22Rv1 (cell line): ENCODE results near the gene HAPLN1.
"Not testable (repeated sequence)": the region's sequence is repeated elsewhere in the genome, so short reads cannot be mapped to it uniquely, and the experiment has no call there.

Experiments
- H3K27ac ChIP-seq: fragments of 450-650 bp; 2 replicates; pipeline ENCODE4 v1.5.1; 2017
- ZFX ChIP-seq: fragments of 450-650 bp; IDR thresholded peaks from 2 replicates; pipeline ENCODE4 v1.6.1; 2017; ENCODE audit warnings: antibody characterized with exemption, borderline replicate concordance
- TF ChIP-seq, protein P1 (sequence below): fragments of 450-650 bp; IDR thresholded peaks from 2 replicates; pipeline ENCODE4 v1.5.1; 2017; ENCODE audit warnings: mild to moderate bottlenecking

The HAPLN1 gene

GRCh38 chr5:83745816-83746215 is 25.2 kb upstream of the HAPLN1 start:
- TF ChIP-seq ZFX, result no peak
- TF ChIP-seq, protein P1, sequence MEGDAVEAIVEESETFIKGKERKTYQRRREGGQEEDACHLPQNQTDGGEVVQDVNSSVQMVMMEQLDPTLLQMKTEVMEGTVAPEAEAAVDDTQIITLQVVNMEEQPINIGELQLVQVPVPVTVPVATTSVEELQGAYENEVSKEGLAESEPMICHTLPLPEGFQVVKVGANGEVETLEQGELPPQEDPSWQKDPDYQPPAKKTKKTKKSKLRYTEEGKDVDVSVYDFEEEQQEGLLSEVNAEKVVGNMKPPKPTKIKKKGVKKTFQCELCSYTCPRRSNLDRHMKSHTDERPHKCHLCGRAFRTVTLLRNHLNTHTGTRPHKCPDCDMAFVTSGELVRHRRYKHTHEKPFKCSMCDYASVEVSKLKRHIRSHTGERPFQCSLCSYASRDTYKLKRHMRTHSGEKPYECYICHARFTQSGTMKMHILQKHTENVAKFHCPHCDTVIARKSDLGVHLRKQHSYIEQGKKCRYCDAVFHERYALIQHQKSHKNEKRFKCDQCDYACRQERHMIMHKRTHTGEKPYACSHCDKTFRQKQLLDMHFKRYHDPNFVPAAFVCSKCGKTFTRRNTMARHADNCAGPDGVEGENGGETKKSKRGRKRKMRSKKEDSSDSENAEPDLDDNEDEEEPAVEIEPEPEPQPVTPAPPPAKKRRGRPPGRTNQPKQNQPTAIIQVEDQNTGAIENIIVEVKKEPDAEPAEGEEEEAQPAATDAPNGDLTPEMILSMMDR, result no peak
- H3K27ac ChIP-seq, result no peak overlapping the region

DNA sequence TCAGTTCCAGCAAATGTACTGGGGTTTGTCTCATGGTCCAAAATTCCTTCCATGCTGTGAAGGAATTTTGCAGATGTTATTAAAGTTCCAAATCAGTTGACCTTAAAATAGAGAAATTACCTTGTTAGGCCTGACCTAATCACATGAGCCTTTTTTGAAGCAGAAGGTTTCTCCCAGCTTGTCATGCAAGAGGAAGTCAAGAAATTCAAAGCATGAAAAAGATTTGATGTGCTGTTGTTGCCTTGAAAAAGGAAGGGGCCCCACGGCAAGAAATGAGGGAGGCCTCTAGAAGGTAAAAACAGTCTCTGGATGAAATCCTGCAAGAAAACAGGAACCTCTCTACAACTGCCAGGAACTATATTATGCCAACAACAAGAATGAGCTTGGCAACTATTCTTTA is 24.2 kb upstream of the HAPLN1 start:
- H3K27ac ChIP-seq, result no peak overlapping the region
- no peak for TF ChIP-seq ZFX
- TF ChIP-seq, protein P1, result no peak

GRCh38 chr5:83742089-83742488 is 21.4 kb upstream of the HAPLN1 start:
- TF ChIP-seq, protein P1, result no peak
- TF ChIP-seq ZFX, result no peak

GRCh38 chr5:83741571-83741970 is 20.9 kb upstream of the HAPLN1 start:
- TF ChIP-seq, protein P1, result no peak
- TF ChIP-seq ZFX, result no peak
- no peak overlapping the region for H3K27ac ChIP-seq

More at GRCh38 chr5:83742089-83742488, 21.4 kb upstream of the HAPLN1 start:
- H3K27ac ChIP-seq, result no peak overlapping the region

- TF ChIP-seq, protein P1, result no peak
- TF ChIP-seq ZFX, result no peak
- H3K27ac ChIP-seq, result no peak overlapping the region
Observed at GRCh38 chr5:83740741-83741140, 20.1 kb upstream of the HAPLN1 start.

- H3K27ac ChIP-seq, result not testable (repeated sequence)
Observed at GRCh38 chr5:83736169-83736568, 15.5 kb upstream of the HAPLN1 start.

DNA sequence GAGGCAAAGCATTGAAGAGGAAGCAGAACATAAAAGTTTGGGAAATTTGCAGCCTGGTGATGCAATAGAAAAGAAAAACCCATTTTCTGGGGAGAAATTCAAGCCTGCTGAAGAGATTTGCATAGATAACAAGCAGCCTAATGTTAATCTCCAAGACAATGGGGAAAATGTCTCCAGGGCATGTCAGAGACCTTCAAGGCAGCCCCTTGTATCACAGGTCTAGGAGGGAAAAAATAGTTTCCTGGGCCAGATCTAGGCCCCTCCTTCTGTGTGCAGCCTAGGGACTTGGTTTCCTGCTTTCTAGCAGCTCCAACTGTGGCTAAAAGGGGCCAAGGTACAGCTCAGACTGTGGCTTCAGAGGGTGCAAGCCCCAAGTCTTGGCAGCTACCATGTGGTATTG is 14.4 kb upstream of the HAPLN1 start:
- H3K27ac ChIP-seq, result not testable (repeated sequence)

- TF ChIP-seq, protein P1, result no peak
- no peak for TF ChIP-seq ZFX
- no peak overlapping the region for H3K27ac ChIP-seq
Observed at GRCh38 chr5:83731638-83732037, 11.0 kb upstream of the HAPLN1 start.
